DMS 273 (cell line): ENCODE data around the gene AP1B1.
"Not testable (repeated sequence)": the region's sequence is repeated elsewhere in the genome, so short reads cannot be mapped to it uniquely, and the experiment has no call there.

Source experiments
- DNase-seq: peaks from one replicate; lab custom pipeline; 2025; ENCODE audit not compliant: unreplicated experiment; lab: John Stamatoyannopoulos, UW

Gene AP1B1

DNA sequence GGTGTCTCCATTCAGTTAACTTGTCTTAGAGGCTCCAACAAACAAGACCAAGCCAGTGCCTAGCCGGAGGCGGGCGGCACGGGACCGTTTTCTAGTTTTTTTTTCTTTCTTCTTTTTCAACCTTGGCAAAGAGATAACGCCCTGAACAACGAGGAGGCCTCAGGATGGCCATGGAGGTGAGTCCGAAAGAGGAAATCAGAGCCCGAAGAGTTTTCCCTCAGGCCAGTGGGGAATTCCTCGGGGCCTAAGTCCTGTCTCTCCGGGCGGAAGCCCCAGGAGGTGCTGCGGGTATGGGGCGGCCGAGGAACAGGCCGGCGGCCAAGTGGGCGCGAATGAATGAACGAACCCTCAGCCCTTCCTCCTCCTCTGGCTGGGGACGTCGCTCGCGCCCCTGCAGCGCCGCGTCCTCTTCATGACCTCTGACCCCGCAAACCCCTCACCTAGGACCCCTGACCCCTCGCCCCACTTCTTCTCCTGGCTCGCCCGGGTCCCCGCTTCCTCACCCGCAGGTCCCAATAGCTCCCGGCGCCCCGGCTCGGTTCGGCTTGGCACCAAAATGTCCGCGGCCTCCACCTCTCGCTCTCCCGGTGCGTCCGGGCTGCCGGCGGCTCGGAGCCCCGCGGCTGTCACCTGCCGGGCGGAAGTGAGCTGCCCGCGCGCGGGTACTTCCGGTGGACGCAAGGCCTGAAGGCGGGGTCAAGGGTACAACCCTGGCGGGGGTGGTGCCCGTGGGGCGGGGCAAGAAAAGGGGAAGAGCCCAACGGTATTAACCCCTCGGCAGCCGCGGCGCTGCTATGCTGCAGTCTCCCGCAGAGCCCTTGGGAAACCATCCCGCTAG is at the start of gene AP1B1:
TSS of gene AP1B1 (minus strand) at position 650 of the 838 bp plus-strand sequence. CDS start 21,327 bp downstream, outside the sequence.
- DNase-seq, result peak; percentile 96

DNA sequence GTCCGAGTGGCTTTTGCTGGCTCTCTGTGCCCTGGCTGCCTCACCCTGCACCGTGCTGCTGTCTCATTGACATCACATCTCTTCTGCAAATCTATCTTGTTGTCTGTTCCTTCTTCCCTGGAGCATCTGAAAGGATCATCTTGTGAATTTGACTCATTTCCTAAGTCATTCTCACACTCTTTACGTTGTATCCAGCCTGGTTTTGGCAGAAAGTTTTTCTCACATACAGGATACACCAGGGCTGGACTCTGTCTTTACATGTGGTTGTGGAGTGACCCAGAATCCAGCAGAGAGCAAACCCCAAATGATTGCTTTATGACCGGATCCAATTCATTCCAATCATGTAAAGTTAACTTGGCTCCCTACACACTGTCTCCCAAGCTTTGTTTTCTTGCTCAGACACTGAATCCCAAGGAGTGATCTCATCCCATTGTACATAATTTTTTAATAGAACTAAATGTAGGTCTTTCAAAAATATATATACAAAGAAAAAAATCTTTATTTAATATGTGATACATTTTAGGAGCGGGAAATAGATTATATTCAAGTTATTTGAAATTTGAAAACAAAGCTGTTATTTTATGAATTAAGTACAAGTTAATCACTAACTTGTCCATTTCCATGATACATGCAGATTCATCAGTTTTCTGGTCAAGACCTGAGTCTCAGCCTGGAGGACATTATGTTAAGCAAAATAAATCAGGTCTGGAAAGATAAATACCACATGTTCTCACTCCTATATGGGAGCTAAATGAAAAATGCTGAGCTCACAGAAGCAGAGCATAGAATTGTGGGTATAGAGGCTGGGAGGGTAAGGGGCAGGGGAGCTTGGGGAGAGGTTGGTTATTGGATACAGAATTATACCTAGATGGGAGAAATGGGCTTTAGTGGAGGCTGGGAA is 47.1 kb upstream of the AP1B1 start:
- DNase-seq, result no peak

DNA sequence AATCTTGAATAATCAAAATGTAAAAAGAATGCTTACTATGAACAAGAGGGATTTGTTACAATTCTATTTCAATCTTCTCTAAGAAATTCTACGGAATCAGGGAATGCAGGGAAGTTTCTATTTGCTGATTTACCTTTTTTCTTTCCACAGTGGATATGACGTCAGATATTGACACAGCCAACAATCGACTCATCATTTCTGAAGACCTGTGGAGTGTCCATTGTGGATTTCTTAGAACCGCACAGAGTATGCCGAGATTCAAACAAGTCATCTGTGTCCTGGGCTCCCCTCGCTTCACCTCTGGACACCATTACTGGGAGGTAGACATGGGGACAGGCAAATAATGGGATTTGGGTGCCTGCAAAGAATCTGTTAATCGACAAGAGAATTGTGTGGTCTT is 45.9 kb upstream of the AP1B1 start:
- DNase-seq, result no peak

DNA sequence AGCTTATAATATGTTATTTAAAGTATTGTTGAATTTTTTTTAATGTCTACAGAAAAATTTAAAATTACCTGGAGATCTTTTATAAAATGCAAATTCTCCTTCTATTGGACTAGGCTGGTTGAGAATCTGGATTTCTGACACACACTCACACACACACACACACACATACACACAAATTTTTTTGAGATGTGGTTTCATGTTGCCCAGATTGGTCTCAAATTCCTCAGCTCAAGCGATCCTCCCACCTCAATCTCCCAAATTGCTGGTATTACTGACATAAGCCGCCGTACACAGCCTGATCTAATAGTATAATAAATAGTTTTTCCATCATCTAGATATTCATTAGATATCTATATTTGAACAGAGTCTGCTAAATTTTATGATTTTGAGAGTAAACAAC is 45.5 kb upstream of the AP1B1 start:
- DNase-seq, result no peak

DNA sequence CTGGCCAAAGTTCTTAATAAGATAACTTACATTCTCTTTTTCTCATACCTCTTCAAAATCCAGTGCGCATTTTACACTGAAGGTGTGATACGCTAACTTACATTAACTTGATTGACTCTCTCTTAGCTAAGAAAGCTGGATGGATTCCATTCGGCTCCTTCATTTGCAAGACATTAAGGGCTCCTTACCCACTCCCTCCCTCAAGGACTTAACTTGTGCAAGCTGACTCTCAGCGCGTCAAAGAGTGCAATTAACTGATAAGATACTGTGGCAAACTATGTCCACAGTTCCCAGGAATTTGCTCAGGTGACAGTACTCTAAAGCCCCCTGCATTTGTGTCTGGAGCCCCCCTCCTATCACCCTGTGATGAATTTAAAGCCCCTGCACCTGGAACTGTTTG is 43.6 kb upstream of the AP1B1 start:
- DNase-seq, result no peak

DNA sequence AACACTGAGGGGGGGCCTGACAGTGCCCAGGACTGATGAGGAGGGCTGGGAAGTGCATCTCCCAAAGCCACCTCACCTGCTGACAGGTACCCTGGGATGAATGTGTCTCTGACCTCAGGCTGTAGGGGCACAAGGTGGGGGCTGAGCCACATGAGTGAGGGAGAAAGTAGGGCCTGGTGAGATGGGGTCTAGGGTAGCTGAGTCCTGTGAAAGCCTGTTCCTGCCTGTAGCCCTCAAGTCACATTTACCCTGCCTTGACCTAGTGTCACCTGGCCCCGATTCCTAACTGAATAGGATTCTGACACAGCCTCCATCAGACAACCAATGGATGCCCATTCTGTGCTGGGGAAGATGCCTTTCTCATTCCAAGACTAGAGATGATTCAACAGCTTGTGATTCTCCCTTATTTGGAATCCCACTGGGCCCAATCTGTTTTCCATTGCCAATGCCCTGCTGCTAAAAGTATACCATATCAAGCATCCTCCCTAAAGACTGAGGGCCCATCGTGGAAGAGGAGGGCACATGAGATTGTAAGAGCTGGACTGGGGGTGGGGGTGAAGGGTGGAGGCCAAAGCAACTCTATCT is 38.9 kb upstream of the AP1B1 start:
- DNase-seq, result peak; percentile 2

DNA sequence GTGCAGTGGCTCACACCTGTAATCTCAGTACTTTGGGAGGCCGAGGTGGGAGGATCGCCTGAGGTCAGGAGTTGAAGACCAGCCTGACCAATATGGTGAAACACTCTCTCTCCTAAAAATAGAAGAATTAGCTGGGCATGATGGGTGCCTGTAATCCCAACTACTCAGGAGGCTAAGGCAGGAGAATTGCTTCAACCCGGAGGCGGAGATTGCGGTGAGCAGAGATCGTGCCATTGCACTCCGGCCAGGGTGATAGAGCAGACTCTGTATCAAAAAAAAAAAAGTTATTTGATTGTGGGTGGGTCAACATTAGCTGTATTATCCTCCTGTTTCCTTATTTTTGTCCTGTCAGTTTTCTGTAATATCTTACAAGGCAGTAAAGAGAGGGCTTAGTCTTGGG is 38.1 kb upstream of the AP1B1 start:
- DNase-seq, result no peak

DNA sequence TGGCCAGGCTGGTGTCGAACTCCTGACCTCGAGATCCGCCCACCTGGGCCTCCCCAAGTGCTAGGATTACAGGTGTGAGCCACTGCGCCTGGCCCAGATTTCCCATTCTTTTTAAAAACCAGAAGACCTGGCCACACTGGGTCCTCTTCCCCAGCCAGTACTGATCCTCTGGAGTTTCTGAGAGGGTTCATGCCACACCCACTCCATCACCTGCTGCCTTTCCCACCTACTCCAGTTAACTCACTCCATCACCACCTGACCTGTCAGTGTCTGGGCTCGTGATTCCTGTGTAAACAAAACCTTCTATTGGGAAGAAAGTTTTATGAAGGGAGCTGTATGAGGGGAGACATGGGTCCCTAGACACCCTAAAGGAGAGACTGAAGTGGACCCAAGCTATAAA is 30.3 kb upstream of the AP1B1 start:
- not testable (repeated sequence) for DNase-seq

DNA sequence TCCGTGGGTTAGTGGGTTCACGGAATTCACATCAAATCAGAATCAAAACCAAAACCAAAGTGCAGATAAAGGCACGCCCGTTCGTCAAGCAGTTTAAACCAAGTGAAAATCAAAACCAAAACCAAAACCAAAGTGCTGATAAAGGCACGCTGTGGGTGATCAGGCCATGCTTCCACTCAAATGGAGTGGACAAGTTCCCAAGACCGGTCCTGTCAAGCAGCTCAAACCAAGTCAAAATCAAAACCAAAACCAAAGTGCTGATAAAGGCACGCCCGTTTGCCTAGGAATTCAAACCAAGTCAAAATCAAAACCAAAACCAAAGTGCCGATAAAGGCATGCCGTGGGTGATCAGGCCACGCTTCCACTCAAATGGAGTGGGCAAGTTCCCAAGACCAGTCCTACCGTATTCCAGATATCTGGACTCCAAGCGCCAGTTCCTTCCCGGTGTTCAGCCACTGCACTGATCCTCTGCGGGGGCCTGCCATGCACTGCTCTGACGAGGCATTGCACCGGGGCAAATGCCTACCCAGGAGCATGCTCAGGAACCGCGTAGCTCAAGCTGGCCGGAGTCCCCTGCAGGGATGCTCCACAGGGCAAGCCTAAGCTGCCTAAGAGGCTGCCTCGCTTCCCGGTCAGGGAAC is 26.7 kb upstream of the AP1B1 start:
- not testable (repeated sequence) for DNase-seq

DNA sequence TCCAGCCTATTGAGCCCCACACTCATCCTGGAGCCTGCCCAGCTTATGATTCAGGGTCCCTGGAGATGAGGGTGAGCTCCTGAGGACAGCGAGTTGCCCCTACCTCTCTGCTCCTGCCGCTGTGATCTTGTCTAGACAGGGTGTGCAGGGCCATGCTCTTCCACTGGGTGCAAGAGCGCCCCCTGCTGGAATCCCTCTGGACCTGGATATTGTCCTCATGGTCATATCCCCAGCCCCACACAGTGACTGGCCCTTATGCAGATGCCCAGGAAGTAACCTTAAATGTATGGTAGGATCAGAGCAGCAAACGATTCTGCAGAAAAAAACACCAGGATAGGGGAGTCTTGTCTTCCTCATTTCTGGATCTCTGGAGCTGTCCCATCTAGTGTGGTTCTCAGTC is 24.4 kb upstream of the AP1B1 start:
- not testable (repeated sequence) for DNase-seq

DNA sequence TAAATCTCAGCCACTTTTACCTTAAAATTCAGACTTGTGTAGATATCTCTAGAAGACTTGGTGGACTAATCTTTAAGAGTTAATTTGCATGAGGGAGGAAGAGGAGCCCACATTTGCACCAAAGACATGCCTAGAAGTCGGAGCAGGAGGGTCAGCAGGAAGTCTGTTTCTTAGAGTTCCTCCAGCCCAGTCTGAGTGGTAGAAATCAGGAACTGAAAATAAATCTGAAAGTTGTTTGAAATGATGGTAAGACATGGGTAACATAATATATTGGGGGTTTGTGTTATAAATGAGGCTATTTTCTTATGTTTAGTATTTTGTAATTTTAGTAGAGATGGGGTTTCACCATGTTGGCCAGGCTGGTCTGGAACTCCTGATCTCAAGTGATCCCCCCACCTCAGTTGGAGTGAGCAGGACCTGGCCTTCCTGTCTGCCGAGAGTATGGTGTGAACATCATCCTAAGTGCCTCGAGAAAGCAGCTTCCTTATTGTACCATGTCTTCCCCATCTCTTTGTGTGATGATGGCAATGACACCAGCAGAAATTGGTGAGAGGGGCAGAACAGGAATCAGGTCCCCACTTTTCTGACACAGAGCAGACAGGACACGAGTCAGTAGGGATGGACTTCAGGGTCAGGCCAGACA is 23.3 kb upstream of the AP1B1 start:
- not testable (repeated sequence) for DNase-seq

DNA sequence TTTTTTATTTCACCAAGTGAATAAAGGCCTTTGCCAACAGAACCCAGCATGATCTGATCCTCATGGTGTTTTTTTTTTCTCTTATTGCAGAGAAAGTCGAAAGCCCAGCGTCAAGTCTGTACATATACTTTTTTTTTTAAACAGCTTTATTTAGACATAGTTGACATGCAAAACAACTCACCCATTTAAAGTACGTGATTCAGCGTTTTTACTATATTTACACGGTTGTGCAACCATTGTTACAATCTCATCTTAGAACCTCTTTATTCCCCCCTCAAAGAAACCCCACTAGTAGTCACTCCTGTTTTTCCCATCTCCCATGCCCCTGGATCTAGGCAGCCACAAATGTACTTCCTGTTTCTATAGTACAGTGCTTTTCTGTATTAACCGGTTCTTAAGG is 20.6 kb upstream of the AP1B1 start:
- no peak for DNase-seq

DNA sequence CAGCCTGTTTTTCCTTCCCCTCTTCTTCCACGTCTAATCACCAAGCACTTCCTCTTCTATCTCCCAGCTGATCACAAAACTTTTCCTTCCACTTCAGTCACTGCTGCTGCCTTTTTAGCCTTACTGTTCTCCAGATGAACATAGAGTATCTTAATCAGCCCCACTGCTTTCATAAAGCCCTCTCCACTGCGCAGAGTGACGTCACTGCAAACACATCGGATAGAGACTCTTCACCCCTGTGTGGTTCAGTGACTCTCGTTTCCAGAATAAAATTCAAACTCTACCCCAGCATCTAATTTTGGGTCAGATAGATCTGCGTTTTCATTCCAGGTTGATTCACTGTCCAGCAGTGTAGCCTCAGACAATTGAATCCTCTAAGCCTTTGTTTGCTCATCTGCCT is 13.2 kb upstream of the AP1B1 start:
- DNase-seq, result not testable (repeated sequence)

DNA sequence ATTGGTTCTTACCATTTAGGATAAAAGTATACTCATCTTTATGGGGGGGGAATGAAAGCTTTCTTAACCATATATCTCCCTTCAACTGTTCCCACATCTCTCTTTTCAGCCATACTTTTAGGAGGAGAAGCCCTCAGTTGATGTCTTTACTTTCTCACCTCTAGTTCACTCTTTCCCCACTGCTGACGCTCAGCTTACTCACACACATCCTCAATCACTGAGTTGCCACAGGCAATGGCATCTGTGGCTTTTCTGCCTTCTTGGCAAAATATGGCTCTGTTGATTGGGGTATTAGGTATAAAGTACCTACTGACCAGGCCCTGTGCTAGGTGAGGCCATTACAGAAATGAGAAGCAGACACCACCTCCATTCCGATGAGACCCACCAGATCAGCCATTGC is 12.2 kb upstream of the AP1B1 start:
- DNase-seq, result no peak

DNA sequence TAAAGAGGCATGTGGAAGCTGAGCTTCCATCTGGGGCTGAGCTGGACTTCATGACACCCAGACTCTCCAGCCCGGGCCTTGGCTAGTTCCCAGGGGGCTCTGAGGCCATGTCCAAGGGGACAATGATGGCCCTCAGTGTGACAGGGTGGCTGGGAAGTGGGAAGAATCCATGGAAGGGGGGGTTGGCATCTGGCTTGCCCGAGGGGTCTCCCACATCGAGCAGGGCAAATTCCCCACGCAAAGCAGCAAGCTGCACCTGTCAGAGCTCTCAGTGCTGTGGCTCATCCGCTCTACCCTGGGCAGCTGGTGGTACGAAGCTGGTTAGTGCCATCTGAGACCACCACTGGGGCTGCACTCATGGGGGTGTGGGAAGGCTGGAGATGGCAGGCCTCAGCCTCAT is 9.4 kb upstream of the AP1B1 start:
- DNase-seq, result no peak

DNA sequence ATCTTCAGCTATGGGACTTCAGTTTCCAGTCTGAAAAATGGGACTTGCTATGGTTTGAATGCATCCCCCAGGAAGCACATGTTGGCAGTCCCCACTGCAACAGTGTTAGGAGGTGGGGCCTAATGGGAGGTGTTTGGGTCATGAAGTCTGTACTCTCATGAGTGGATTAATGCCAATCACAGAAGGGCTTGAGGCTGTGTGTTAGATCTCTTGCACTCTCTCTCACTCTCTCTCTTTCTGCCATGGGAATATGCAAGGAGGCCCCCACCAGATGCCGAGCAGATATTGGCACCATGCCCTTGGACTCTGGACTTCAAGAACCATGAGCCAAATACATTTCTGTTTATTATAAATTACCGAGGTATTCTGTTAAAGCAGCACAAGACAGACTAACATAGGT is 7.8 kb upstream of the AP1B1 start:
- peak; percentile 35 for DNase-seq

DNA sequence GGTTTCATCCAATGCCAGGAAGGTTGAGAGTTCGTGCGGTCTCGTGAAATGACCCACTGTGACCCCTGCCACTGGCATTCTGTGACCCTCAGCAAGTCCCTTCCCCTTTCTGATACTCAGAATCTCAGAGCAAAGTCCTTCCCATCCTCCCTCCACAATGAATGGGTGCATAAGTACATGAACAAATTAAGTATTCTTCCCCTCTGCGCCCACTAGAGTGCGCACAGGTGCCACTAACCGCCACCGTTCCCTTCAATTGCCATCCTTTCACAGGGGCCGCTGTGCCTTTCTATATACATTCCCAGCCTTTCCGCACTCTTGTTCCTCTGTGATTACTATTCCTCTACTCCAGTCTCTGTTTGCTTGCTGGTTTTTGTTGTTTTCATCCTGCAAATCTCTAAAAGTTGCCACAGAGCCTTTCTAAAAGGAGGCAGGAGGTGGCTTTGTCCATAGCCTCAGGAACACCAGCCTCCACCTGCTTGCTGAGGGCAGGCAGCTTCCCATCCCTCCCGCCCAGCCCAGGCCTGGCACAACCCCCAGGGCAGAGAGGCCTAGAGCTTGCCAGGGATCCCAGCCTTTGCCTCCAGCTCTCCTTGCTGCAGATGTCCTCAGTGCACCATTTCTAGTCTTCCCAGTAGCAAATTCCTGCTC is 6.7 kb upstream of the AP1B1 start:
- peak; percentile 82 for DNase-seq

DNA sequence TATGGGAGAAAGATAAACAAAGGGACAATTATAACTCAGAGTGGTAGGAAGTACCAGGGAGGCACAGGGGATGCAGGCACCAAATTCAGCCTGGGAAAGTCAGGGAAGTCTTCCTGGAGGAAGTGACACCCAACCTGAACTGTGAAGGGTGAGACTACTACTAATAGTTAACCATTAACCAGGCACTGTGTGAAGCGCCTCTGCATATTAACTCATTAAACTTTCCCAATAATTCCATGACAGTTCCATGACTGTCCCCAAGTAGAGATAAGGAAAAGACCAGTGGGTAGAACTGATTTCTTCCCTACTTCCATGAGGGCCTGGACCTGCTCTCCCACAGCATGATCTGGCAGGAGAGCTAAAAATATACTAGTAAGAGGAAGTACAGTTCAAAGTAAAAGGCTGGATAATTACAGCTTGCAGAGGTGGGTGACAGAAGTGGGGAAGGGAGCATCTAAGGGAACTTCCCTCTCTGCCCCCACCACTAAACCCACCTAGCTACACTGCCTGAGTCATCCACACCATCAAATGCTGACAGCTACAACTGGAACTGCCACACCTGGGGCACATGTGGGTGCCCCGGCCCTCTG is 4.7 kb upstream of the AP1B1 start:
- DNase-seq, result no peak

DNA sequence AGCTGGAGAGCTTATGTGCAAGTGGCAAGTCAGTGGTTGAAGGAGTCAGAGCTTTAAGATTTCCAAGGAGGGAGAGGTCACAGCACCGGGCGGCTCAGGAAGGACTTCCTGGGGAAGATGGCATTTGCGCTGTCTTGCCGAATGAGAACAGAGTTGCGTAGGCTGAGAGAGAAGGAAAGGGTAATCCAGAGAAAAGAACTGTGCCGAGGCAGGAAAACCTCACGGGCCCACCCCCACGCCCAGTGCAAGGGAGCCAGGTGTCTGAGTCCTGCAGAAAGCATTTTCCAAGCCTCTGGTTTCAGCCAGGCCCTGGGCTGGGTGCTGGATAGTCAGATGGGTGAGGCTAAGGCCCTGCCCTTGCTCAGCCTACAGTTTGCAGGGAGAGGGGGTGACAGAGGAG is 3.2 kb upstream of the AP1B1 start:
- no peak for DNase-seq

DNA sequence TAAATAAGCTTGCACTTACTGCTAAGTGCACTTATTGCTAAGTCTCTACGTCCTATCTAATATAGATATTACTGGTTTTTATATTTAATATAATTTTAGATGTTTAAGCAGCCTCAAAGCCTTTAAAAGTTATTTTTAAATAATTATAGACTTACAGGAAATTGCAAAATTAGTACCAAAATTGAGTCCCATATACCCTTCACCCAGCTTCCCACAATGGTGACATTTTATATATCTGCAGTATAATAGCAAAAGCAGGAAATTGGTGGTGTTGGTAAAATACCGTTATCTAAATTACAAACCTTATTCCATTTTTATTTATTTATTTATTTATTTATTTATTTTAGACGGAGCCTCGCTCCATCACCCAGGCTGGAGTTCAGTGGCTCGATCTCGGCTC is 1.9 kb upstream of the AP1B1 start:
- DNase-seq, result no peak
